Nephron progenitor cell (in vitro differentiated cells): ENCODE measurements around the gene ICOS.
"Not testable (repeated sequence)": the region's sequence is repeated elsewhere in the genome, so short reads cannot be mapped to it uniquely, and the experiment has no call there.

Experiments
- DNase-seq: peaks from one replicate; pipeline ENCODE4 v3.0.0; 2021
- H3K27ac Mint-ChIP-seq: 2 replicates; pipeline ENCODE4 v1.8.0; 2021; ENCODE audit warnings: mild to moderate bottlenecking, moderate library complexity, mixed read lengths
- H3K27me3 Mint-ChIP-seq: 2 replicates; pipeline ENCODE4 v1.8.0; 2021; ENCODE audit warnings: mild to moderate bottlenecking, low read depth, mixed read lengths; ENCODE audit not compliant: poor library complexity
- H3K36me3 Mint-ChIP-seq: 2 replicates; pipeline ENCODE4 v1.8.0; 2021; ENCODE audit warnings: low read depth, mixed read lengths
- H3K4me1 Mint-ChIP-seq: 2 replicates; pipeline ENCODE4 v1.8.0; 2021; ENCODE audit warnings: mixed read lengths
- H3K4me3 Mint-ChIP-seq: 2 replicates; pipeline ENCODE4 v1.8.0; 2021; ENCODE audit warnings: mild to moderate bottlenecking, moderate library complexity, mixed read lengths
- H3K9me3 Mint-ChIP-seq: 2 replicates; pipeline ENCODE4 v1.8.0; 2021; ENCODE audit warnings: mild to moderate bottlenecking, moderate library complexity, mixed read lengths
- TF ChIP-seq, protein P1 (sequence below): fragments of 200-600 bp; sonication (generic); IDR thresholded peaks from 2 replicates; pipeline ENCODE4 v1.5.0; 2021; ENCODE audit warnings: antibody characterized with exemption

The ICOS gene

DNA sequence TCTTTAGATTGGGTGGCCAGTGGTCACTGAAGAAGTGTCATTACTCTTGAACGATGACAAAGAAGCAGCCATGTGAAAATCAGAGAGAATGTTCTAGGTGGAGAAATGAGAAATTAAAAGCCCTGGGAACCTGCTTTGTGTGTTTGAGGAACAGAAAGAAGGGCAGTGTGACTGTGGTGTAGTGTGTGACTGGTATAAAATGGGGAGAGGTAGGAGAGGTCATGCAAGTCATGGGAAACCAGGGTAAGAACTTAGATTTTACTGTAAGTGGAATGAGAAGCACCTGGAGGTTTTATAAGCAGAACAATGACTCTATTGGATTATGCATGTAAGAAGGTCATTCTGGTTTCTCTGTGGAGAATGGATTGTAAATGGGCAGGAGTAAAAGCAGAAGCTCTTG, 12.2 kb downstream of the ICOS start:
- Mint-ChIP-seq H3K27me3 (peaks cover 3% of the 10 kb centered on the region), H3K9me3 (peaks cover 5% of the 10 kb centered on the region), H3K27ac (no peak overlapping the region), H3K36me3 (no peaks in the 10 kb centered on the region), H3K4me3 (no peak overlapping the region), H3K4me1 (no peaks in the 10 kb centered on the region)
- TF ChIP-seq, protein P1, sequence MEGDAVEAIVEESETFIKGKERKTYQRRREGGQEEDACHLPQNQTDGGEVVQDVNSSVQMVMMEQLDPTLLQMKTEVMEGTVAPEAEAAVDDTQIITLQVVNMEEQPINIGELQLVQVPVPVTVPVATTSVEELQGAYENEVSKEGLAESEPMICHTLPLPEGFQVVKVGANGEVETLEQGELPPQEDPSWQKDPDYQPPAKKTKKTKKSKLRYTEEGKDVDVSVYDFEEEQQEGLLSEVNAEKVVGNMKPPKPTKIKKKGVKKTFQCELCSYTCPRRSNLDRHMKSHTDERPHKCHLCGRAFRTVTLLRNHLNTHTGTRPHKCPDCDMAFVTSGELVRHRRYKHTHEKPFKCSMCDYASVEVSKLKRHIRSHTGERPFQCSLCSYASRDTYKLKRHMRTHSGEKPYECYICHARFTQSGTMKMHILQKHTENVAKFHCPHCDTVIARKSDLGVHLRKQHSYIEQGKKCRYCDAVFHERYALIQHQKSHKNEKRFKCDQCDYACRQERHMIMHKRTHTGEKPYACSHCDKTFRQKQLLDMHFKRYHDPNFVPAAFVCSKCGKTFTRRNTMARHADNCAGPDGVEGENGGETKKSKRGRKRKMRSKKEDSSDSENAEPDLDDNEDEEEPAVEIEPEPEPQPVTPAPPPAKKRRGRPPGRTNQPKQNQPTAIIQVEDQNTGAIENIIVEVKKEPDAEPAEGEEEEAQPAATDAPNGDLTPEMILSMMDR, result no peak
- DNase-seq, result no peak

- peaks cover 2% of the 10 kb centered on the region for H3K9me3 Mint-ChIP-seq
- DNase-seq, result no peak
- H3K4me3 Mint-ChIP-seq, result no peak overlapping the region
- no peaks in the 10 kb centered on the region for H3K36me3 Mint-ChIP-seq
- no peaks in the 10 kb centered on the region for H3K4me1 Mint-ChIP-seq
- peaks cover 3% of the 10 kb centered on the region for H3K27me3 Mint-ChIP-seq
- TF ChIP-seq, protein P1, result no peak
- no peak overlapping the region for H3K27ac Mint-ChIP-seq
Observed at GRCh38 chr2:203949228-203949627, 12.7 kb downstream of the ICOS start.

DNA sequence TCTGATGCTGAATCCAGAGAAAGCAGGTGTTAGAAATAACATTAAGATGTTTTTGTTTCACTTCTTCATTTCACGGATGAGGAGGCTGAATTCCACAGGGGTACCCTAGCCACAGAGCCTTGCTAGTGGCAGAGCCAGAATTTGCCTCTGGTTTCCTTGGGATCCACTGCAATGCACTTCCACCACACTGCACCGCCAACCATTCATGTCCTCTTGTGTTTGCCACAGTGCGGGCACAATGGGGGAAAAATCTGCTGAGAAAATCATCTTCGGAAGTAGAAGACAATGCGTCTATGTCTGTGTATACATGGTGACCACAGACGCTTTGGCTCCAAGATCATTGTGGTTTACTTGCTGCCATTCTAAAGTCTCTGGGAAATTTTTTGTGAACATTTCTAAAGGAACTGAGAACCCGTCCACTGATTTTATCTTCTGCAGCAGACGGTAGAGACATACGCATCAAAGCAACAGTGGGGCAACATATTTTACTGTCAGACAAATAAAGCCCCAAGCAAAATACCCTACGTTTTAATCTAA, 14.9 kb downstream of the ICOS start:
- H3K36me3 Mint-ChIP-seq, result no peaks in the 10 kb centered on the region
- no peak overlapping the region for H3K4me3 Mint-ChIP-seq
- no peak for DNase-seq
- TF ChIP-seq, protein P1, result no peak
- H3K9me3 Mint-ChIP-seq, result no peaks in the 10 kb centered on the region
- no peak overlapping the region for H3K27ac Mint-ChIP-seq
- H3K4me1 Mint-ChIP-seq, result no peaks in the 10 kb centered on the region
- H3K27me3 Mint-ChIP-seq, result no peaks in the 10 kb centered on the region

GRCh38 chr2:203959265-203959664, 22.7 kb downstream of the ICOS start:
- TF ChIP-seq, protein P1, result no peak
- no peak overlapping the region for H3K4me3 Mint-ChIP-seq
- peak overlapping the region; percentile 11 for H3K27ac Mint-ChIP-seq
- H3K27me3 Mint-ChIP-seq, result peaks cover 2% of the 10 kb centered on the region
- DNase-seq, result no peak
- no peaks in the 10 kb centered on the region for H3K4me1 Mint-ChIP-seq
- H3K36me3 Mint-ChIP-seq, result no peaks in the 10 kb centered on the region
- no peaks in the 10 kb centered on the region for H3K9me3 Mint-ChIP-seq

DNA sequence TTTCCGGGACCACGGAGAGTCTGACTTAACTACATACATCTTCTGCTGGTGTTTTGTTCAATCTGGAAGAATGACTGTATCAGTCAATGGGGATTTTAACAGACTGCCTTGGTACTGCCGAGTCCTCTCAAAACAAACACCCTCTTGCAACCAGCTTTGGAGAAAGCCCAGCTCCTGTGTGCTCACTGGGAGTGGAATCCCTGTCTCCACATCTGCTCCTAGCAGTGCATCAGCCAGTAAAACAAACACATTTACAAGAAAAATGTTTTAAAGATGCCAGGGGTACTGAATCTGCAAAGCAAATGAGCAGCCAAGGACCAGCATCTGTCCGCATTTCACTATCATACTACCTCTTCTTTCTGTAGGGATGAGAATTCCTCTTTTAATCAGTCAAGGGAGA, 23.1 kb downstream of the ICOS start:
- H3K4me1 Mint-ChIP-seq, result no peaks in the 10 kb centered on the region
- no peak overlapping the region for H3K4me3 Mint-ChIP-seq
- no peaks in the 10 kb centered on the region for H3K36me3 Mint-ChIP-seq
- TF ChIP-seq, protein P1, result no peak
- DNase-seq, result no peak
- peaks cover 2% of the 10 kb centered on the region for H3K27me3 Mint-ChIP-seq
- no peaks in the 10 kb centered on the region for H3K9me3 Mint-ChIP-seq
- H3K27ac Mint-ChIP-seq, result no peak overlapping the region

- no peaks in the 10 kb centered on the region for H3K36me3 Mint-ChIP-seq
- peaks cover 2% of the 10 kb centered on the region for H3K27me3 Mint-ChIP-seq
- peaks cover 5% of the 10 kb centered on the region for H3K9me3 Mint-ChIP-seq
- DNase-seq, result no peak
- no peak overlapping the region for H3K4me3 Mint-ChIP-seq
- H3K27ac Mint-ChIP-seq, result no peak overlapping the region
- H3K4me1 Mint-ChIP-seq, result no peaks in the 10 kb centered on the region
- TF ChIP-seq, protein P1, result no peak
Observed at GRCh38 chr2:203960811-203961210, 24.2 kb downstream of the ICOS start.

DNA sequence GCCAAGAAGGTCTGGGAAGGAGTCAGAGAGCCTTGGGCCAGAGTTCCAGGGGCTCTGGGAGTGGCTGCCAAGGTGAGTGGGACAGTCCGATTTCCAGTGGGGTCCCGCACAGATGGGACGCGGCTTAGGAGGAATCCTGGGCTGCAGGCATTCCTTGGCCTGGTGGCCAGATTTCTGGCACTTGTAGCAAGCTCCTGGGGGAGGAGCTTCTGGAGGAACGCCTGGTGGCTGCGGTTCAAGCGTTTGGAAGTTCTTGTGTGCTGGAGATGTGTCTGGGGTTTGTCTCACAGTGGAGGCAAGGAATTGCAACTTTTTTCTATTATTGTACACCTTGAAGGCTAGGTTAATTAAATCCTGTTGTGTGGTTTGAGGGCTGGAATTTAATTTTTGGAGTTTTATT, 28.6 kb downstream of the ICOS start:
- Mint-ChIP-seq H3K27ac (peak overlapping the region; percentile 54), H3K27me3 (peaks cover 11% of the 10 kb centered on the region), H3K9me3 (peaks cover 14% of the 10 kb centered on the region)
- not testable (repeated sequence) for H3K36me3 Mint-ChIP-seq, H3K4me3 Mint-ChIP-seq, DNase-seq, H3K4me1 Mint-ChIP-seq
